NCI-H748 (cell line): ENCODE results near the gene STK32A.
"Not testable (repeated sequence)": the region's sequence is repeated elsewhere in the genome, so short reads cannot be mapped to it uniquely, and the experiment has no call there.

ENCODE experiments used
- DNase-seq: peaks from one replicate; lab custom pipeline; 2025; ENCODE audit not compliant: unreplicated experiment; lab: John Stamatoyannopoulos, UW

The STK32A gene

DNA sequence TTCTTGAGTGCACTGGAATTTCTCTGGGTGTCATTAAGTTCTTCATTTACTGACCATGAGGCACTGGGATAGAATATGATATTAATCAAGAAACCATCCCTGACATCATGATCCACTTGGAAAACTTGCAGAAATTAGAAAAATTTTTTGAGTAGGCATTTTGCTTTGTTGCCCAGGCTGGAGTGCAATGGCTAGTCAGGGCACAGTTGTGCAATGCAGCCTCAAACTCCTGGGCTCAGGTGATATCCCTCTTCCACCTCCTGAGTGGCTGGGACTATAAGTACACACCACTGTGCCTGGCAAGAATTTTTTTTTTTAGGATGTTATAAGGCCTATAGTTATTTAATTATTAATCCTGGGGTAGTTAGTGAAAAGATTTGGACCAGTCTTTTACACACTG is 106.5 kb downstream of the STK32A start:
- DNase-seq, result no peak

DNA sequence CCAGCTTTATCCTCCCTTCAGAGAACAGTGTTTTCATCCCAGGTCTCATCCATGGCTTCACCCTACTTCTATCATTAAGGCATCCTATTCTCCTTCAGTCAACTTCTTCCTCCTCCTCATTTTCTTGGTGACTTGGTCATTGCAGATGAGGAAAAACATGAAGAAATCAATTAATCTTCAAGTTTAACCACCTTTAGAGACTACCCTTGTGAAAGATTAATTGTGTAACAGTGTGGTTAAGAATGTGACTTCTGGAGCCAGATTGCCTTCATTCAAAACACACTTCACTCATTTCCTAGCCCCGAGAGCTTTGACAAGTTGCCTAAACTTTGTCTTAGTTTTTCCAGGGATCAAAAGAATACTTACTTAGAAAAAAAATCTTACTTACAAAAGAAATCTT is 110.0 kb downstream of the STK32A start:
- DNase-seq, result no peak

- DNase-seq, result peak; percentile 20
These were observed 111.3 kb downstream of the STK32A start for GRCh38 chr5:147346006-147346561.

GRCh38 chr5:147348046-147348445 is 113.2 kb downstream of the STK32A start:
- no peak for DNase-seq

GRCh38 chr5:147348451-147348850 is 113.6 kb downstream of the STK32A start:
- DNase-seq, result no peak

DNA sequence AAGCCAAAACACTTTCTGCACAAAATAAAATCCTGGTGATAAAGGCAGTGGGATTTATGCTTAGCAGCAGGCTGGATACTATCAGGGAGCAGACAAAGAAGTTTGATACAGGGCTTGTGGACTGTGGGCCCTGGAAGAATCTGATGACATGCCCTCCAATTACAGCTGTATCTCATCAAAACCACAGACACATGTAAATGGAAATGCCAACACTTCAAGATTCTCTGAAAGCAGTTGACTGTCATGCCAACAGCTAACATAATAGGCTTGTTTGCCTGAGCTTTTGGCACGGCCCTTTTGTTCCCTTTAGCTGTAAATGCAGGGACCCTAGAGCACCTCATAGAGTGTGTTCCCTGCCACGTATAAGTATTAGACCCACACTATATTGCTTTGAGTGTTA is 114.4 kb downstream of the STK32A start:
- DNase-seq, result no peak

DNA sequence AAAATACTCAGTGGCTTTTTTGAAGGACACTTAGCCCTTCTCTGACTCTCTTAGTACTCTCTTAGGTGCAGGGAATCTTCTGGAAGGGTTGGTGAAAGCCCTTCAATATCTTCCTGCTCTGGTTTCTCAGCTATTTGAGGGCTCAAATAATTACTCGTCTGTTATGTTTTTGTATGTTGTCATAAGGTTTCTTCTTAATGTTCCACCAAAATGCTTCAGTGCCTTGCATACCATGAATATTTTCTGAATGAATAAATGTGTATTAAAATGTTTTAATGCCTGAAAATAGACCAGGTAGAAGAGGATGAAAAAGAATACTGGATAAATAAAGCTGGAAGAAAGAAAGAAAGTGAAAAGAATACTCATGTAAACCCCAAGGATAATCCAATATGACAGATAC is 124.3 kb downstream of the STK32A start:
- DNase-seq, result no peak

DNA sequence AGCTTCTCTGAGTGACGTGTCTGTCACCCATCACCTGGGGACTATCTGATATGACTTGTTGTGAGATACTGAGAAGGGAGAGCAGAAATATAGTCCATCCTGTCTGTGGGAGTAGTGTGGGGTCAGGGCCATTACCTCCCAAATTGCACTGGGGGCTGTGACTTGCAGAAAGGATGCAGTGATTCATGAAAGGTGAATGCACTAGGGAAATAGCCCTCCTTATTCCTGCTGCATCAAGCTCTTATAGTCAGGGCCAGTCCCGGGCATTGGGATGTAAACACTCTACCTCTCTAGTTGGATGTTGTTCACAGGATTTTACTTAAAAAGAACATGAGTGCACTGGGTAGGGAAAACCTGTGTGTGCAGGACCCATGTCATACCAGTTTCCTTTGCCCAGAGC is 124.8 kb downstream of the STK32A start:
- no peak for DNase-seq

- no peak for DNase-seq
These were observed 126.0 kb downstream of the STK32A start for GRCh38 chr5:147360816-147361215.

- no peak for DNase-seq
These were observed 126.8 kb downstream of the STK32A start for GRCh38 chr5:147361441-147362175.

DNA sequence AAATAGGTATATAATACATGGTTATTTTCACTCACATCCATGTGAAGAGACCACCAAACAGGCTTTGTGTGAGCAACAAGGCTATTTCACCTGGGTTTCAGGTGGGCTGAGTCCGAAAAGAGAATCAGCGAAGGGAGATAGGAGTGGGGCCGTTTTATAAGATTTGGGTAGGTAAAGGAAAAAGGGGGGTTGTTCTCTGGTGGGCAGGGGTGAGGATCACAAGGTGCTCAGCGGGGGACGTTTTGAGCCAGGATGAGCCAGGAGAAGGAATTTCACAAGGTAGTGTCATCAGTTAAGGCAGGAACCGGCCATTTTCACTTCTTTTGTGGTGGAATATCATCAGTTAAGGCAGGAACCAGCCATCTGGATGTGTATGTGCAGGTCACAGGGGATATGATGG is 132.6 kb downstream of the STK32A start:
- DNase-seq, result not testable (repeated sequence)

- peak; percentile 56 for DNase-seq
These were observed 135.0 kb downstream of the STK32A start for GRCh38 chr5:147369742-147370374.

DNA sequence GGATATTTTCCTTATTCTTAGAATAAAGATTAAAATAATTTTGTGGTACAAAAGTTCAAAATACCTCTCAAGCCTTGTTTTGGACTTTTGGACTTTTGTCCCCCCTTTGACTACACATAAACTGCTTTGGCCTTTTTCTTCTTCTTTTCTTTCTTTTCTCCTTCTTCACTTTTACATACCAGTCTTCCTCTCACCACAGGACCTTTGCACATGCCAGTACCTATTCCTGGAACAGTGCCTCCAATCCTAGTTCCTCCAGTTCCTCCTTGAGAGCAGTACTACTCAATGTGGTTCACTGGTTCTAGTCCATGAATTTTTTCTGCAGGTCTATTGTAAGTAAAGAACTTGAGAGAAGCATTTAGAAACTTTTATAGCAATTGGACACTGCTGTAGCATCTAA is 136.5 kb downstream of the STK32A start:
- no peak for DNase-seq

- DNase-seq, result no peak
These were observed 137.4 kb downstream of the STK32A start for GRCh38 chr5:147372191-147372590.

DNA sequence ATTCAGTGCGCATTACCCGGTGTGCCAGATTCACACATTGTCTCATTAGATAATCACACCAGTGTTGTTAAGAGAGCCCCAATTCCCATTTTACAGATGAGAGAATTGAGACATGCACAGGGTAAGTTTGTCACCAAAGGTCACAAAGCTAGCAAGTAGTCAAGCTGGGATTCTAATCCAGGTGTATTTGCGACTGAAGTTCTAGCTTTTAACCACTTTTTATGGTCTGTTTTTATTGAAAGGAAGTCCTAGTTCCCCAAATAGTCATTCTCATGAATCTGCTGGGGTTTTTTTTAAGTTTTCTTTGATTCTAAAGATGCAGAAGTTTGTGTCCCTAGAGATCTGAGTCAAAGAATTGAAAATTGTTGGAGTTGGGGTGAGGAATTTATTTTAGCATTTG is 138.5 kb downstream of the STK32A start:
- no peak for DNase-seq

DNA sequence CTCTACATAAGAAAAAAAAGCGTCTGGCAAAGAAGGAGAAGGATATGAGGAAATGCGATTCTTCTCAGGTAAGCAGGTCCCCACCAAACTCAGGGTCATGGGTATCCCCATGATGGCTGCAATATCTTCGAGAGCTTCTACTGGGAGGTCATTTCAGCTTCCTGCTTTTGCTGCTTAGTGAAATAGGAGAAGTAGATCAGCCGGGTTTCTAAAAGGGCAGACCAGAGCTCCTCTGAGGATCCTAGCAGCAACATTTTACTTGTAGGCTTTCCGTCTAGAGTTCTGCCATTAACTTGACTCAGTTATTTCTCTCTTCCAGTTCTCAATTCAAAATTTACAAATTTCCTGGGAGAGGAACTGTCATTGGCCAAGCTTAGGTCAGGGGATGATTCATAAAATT is 140.3 kb downstream of the STK32A start:
- no peak for DNase-seq

DNA sequence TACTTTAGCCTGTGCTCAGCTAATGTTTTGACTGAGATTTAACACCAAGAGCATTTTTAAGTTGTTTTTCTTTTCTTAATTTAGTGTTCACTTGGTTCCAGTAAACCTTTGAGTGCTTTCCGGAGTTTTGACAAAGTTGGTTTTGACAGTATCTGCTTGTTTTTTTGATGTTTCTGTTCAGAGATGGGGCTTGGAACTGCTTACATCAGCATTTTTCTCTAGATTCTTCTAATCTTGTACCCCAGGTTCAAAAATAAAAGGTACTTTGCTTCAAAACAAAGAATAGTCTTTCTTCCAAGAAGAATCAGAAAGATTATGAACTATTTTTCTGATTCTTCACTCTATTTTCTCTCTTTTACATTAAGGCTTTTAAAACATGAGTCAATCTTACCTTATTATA is 142.9 kb downstream of the STK32A start:
- no peak for DNase-seq

DNA sequence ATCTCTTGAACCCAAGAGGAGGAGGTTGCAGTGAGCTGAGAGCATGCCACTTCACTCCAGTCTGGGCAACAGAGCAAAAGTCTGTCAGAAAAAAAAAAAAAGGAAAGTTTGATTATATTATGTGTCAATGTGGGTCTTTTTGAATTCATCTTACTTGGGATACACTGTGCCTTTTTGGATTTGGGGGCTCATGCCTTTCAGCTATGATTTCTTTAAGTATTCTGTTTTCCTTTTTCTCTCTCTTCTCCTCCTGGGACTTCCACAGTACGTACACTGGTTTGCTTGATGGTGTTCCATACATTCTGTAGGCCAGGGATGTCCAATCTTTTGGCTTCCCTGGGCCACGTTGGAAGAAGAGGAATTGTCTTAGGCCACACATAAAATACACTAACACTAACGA is 146.7 kb downstream of the STK32A start:
- DNase-seq, result no peak

- no peak for DNase-seq
These were observed 147.9 kb downstream of the STK32A start for GRCh38 chr5:147382776-147383175.

GRCh38 chr5:147384346-147385193 is 149.7 kb downstream of the STK32A start:
- no peak for DNase-seq

DNA sequence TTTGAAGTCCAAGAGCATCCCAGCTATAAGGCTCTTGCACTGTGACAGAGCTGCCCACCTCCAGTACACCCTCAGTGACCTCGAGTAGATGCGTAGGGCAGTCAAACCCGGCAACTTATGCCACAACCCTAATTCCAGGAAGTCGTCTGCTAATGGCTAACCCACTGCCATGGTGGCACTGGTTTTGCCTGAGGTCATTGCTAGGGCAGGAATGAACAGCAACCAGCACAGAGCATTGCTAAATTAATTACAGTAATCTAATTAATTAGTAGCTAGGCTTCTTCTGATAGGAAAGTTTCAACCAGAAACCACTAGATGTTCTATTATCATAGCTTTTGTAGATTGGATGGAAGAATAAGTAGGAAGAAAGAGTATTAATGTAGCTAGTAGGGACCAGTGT is 152.3 kb downstream of the STK32A start:
- DNase-seq, result no peak
